ENCODE results near the gene NXN.

DNA sequence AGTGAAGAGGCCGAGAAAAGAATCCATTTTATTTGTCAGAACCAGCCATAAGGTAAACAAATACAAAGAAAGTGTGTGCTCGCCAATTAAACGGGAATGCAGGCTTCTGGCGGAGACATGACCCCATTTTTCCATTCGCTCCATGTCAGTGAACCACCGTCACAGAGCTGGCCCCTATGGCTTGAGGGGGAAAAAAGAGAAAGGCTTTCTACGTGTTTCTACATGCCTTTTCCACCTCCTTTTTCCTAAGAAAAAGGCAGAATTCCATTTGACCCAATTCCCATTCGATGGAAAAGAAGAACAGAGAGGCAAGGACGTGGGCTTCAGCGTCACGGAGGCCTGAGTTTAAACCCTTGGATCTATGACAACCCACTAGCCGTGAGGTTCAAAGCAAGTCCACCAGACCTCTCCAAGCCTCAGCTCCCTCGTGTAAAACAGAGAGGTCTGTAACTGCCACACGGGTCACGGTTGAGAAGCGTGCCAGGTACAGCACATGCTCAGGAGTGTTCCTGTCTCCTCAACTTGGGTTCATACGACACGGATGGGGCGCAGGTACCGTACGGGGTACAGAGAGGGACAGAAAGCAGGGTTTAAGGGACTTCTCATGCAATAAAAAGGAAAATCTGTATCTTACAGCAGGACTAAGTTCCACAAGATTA lies 91.9 kb downstream of the NXN start:
- no peak for TF ChIP-seq GATA3 (IDR thresholded peaks at IDR 0.05; ENCODE audit: low read depth, low read length)
- no peak for TF ChIP-seq GATA2 (IDR thresholded peaks at IDR 0.05; ENCODE audit: low read depth, low read length)
